D721Med (cell line): ENCODE data around the gene AOAH.

Source experiments
- DNase-seq: peaks from one replicate; pipeline ENCODE4 v3.0.0; 2011; ENCODE audit warnings: low spot score; ENCODE audit not compliant: insufficient read length
- FAIRE-seq: peaks from 2 replicates; lab custom pipeline; 2011; peaks lifted over from hg19 to GRCh38; lab: Jason Lieb, UNC
- CTCF ChIP-seq: IDR thresholded peaks from 2 replicates; pipeline ENCODE4 v1.5.1; 2012; ENCODE audit warnings: mild to moderate bottlenecking, control low read depth; ENCODE audit not compliant: insufficient read depth; ENCODE audit errors: missing control alignments

AOAH gene

GRCh38 chr7:36533717-36534116 lies 190.6 kb downstream of the AOAH start:
- no peak for TF ChIP-seq CTCF

GRCh38 chr7:36532981-36533499 lies 191.3 kb downstream of the AOAH start:
- DNase-seq (no peak), FAIRE-seq (no peak)
- no peak for TF ChIP-seq CTCF

More at GRCh38 chr7:36533717-36534116, 190.6 kb downstream of the AOAH start:
- no peak for DNase-seq
- no peak for FAIRE-seq

- DNase-seq (no peak), FAIRE-seq (no peak)
- no peak for TF ChIP-seq CTCF
Observed at GRCh38 chr7:36531951-36532350, 192.3 kb downstream of the AOAH start.

- TF ChIP-seq CTCF = no peak
- FAIRE-seq (no peak), DNase-seq (no peak)
Observed at GRCh38 chr7:36530456-36530855, 193.8 kb downstream of the AOAH start.

GRCh38 chr7:36527549-36527913 lies 196.8 kb downstream of the AOAH start:
- TF ChIP-seq CTCF = no peak
- FAIRE-seq = no peak

GRCh38 chr7:36526863-36527548 lies 197.3 kb downstream of the AOAH start:
- DNase-seq = no peak
- FAIRE-seq = no peak
- no peak for TF ChIP-seq CTCF

More at GRCh38 chr7:36527549-36527913, 196.8 kb downstream of the AOAH start:
- DNase-seq = no peak

- no peak for TF ChIP-seq CTCF
- no peak for FAIRE-seq
- no peak for DNase-seq
Observed at GRCh38 chr7:36523371-36524101, 200.8 kb downstream of the AOAH start.
